ENCODE results near the gene BCL2L15. TPM values are rescaled to one million over a fixed set of nuclear protein-coding genes. Genes with fewer than 3 reads are reported as not detected.

Gene BCL2L15
- total RNA-seq, 5 donors from 2014 or later (not counting 1 experiment from before 2014, with no cell fraction given), result 1.2 to 5.8 (median 1.7) TPM

DNA sequence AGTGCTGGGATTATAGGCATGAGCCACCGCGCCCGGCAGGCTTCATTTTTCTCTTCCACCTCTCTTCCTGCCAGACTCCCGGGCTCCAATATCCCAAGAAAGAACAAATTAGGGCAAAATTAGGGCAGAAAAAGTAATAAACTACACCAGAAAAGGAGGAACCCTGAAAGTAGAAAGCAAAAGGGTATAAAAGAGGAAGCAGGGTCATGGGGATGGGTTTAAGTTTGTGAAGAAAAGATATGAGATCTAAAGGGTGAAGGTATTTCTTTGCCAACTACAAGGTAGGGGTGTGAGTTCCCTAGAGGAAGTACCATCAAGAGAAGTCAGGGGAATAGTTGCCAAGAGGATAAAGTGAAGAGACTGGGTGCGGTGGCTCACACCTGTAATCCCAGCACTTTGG lies 25.7 kb downstream of the BCL2L15 start:
- ATAC-seq (replicated peaks in 1 of 4), result no peak
- ChIA-PET CTCF (no interaction called here), POLR2A (no interaction called here)
- peaks cover 3 to 28% of the 10 kb centered on the region in 2 donors for H3K36me3 ChIP-seq (ENCODE audit: control insufficient read depth in 2 of 2, extremely low read depth in 1 of 2, insufficient read depth in 1 of 2, low read length in 1 of 2)
- no peak overlapping the region for H3K4me3 Mint-ChIP-seq
- peaks cover 48 to 57% (median 52%) of the 10 kb centered on the region in 3 donors for H3K4me1 Mint-ChIP-seq
- no peak for DNase-seq
- peaks cover 10 to 16% of the 10 kb centered on the region in 2 experiments for H3K4me1 ChIP-seq (ENCODE audit: control insufficient read depth in 1 of 2, extremely low read depth in 1 of 2, insufficient read depth in 2 of 2, low read length in 2 of 2)
- H3K27ac ChIP-seq (ENCODE audit: low read length), result no peak overlapping the region
- no peak overlapping the region for H3K4me3 ChIP-seq (ENCODE audit: control insufficient read depth in 1 of 2, extremely low read depth in 1 of 2, low read length in 1 of 2)
- H3K27me3 ChIP-seq (replicated peaks in 1 of 2; ENCODE audit: control insufficient read depth in 2 of 2, extremely low read depth in 1 of 2, insufficient read depth in 2 of 2, low read length in 1 of 2), result no peaks in the 10 kb centered on the region
- H3K36me3 Mint-ChIP-seq, result peaks cover 40% of the 10 kb centered on the region
- WGBS (ENCODE audit: insufficient coverage), result 100% methylated on average over 1 of the region's 5 CpGs
- H3K9me3 Mint-ChIP-seq, result no peaks in the 10 kb centered on the region
- H3K27me3 Mint-ChIP-seq, result no peaks in the 10 kb centered on the region
- H3K9me3 ChIP-seq, result no peaks in the 10 kb centered on the region
- H3K27ac Mint-ChIP-seq, result peak overlapping the region in 1 of 2 donors; percentile 74

DNA sequence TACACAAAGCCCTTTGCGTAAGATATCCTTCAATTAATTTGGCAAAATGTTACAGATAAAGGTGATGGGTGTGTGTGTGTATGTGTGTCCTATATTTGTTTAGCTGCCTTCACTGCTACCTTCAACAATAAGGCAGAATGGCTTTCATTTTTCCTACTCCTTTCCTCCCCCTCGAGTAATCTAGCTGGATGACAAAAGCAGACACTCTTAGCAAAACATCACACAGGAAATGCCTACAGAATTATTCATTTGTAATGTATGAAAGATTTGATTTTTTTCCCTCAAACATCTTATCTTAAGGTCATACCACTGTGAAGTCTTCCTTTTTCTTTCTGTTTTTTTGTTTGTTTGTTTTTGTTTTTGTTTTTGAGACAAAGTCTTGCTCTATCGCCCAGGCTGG lies 26.5 kb downstream of the BCL2L15 start:
- no peaks in the 10 kb centered on the region for H3K27me3 Mint-ChIP-seq
- H3K36me3 ChIP-seq (ENCODE audit: control insufficient read depth in 2 of 2, extremely low read depth in 1 of 2, insufficient read depth in 1 of 2, low read length in 1 of 2), result peaks cover 0 to 34% of the 10 kb centered on the region in 2 donors
- POLR2A ChIA-PET, result interaction anchor here (0.5 to 2.1 kb wide), 3 partner anchors 8 to 651 kb away, joined by 3 to 9 read pairs (median 7); no protein-coding TSS in a partner anchor
- H3K27ac ChIP-seq (ENCODE audit: low read length), result no peak overlapping the region
- no peaks in the 10 kb centered on the region for H3K27me3 ChIP-seq (replicated peaks in 1 of 2; ENCODE audit: control insufficient read depth in 2 of 2, extremely low read depth in 1 of 2, insufficient read depth in 2 of 2, low read length in 1 of 2)
- H3K4me3 Mint-ChIP-seq, result no peak overlapping the region
- H3K27ac Mint-ChIP-seq, result peak overlapping the region; percentile 20 to 76
- peaks cover 45% of the 10 kb centered on the region for H3K36me3 Mint-ChIP-seq
- no CpG with 5 or more reads among the region's 3 CpGs for WGBS (ENCODE audit: insufficient coverage)
- H3K4me3 ChIP-seq (ENCODE audit: control insufficient read depth in 1 of 2, extremely low read depth in 1 of 2, low read length in 1 of 2), result no peak overlapping the region
- H3K9me3 ChIP-seq, result no peaks in the 10 kb centered on the region
- CTCF ChIA-PET, result interaction anchor here (1.3 to 2.4 kb wide), 3 partner anchors 25 to 29 kb away, joined by 4 to 11 read pairs (median 6); no protein-coding TSS in a partner anchor
- peaks cover 45 to 54% (median 50%) of the 10 kb centered on the region in 3 donors for H3K4me1 Mint-ChIP-seq
- DNase-seq (no peak), ATAC-seq (replicated peaks in 1 of 4) (no peak)
- no peaks in the 10 kb centered on the region for H3K9me3 Mint-ChIP-seq
- peaks cover 10 to 15% of the 10 kb centered on the region in 2 experiments for H3K4me1 ChIP-seq (ENCODE audit: control insufficient read depth in 1 of 2, extremely low read depth in 1 of 2, insufficient read depth in 2 of 2, low read length in 2 of 2)

DNA sequence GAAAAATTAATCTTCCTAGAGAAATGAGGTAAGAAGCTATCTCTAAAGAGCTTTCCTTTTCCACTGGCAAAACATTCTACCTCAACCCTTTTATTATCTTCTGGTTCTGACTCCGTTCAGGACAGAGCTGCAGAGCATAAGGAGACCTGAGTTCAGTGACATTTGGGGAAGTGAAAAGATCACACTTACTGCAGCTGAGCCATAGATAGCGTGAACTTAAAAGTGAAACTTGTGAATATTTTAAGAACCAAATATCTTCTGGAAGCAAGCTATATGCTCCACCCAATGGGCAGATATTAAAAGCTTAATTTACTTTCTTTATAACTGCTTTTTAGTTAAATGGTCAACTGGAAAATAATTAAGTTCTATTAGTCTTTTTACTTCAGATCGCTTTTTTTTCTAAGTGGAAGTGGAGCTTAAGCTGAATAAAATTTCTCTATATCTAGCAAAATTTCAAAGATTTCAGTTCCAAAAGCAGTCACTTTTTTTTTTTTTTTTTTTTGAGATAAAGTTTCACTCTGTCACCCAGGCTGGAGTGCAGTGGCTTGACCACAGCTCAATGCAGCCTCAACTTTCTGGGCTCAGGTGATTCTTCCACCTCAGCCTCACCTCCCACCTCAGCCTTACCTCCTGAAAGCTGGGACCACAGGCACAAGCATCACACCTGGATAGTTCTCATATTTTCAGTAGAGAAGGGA lies 27.8 kb downstream of the BCL2L15 start:
- H3K36me3 Mint-ChIP-seq, result peaks cover 43% of the 10 kb centered on the region
- peak in 2 of 4 experiments; percentile 42 to 55 for ATAC-seq (replicated peaks in 1 of 4)

DNA sequence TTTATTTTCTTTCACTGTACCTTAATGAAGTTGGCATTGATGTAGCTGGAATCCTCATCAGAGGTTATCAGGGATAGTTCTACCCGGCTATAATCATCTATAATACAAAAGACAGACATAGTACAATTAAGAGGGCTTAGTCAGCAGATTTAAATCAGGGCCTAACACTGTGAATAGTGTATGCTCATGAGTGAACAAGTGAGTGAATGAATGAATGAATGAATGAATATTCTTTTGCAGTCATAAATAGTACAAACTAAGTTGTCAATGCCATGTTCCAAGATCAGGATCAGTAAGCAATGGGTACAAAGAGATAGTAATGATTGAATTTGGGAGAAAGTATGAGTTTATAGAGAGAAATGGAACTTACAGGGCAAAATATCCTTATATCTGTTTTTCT lies 28.4 kb downstream of the BCL2L15 start:
- peak overlapping the region; percentile 40 for H3K27ac ChIP-seq (ENCODE audit: low read length)
- no peak overlapping the region for H3K4me3 ChIP-seq (ENCODE audit: control insufficient read depth in 1 of 2, extremely low read depth in 1 of 2, low read length in 1 of 2)
- H3K9me3 ChIP-seq, result no peaks in the 10 kb centered on the region
- H3K27me3 Mint-ChIP-seq, result no peaks in the 10 kb centered on the region
- ATAC-seq (replicated peaks in 1 of 4) (no peak), DNase-seq (no peak)
- H3K9me3 Mint-ChIP-seq, result no peaks in the 10 kb centered on the region
- peaks cover 3 to 51% of the 10 kb centered on the region in 2 donors for H3K36me3 ChIP-seq (ENCODE audit: control insufficient read depth in 2 of 2, extremely low read depth in 1 of 2, insufficient read depth in 1 of 2, low read length in 1 of 2)
- no peaks in the 10 kb centered on the region for H3K27me3 ChIP-seq (replicated peaks in 1 of 2; ENCODE audit: control insufficient read depth in 2 of 2, extremely low read depth in 1 of 2, insufficient read depth in 2 of 2, low read length in 1 of 2)
- no CpG with 5 or more reads among the region's 1 CpG for WGBS (ENCODE audit: insufficient coverage)
- H3K36me3 Mint-ChIP-seq, result peaks cover 49% of the 10 kb centered on the region
- POLR2A ChIA-PET, result interaction anchor here (0.7 to 2.1 kb wide), 7 partner anchors 10 to 55 kb away, joined by 6 to 18 read pairs (median 9); no protein-coding TSS in a partner anchor
- CTCF ChIA-PET, result interaction anchor here (0.6 to 2.4 kb wide), 9 partner anchors 9 to 738 kb away, joined by 3 to 11 read pairs (median 4); partner anchors contain the start of gene AP4B1 (in 1 of the 2)
- peaks cover 10 to 15% of the 10 kb centered on the region in 2 experiments for H3K4me1 ChIP-seq (ENCODE audit: control insufficient read depth in 1 of 2, extremely low read depth in 1 of 2, insufficient read depth in 2 of 2, low read length in 2 of 2)
- peak overlapping the region in 1 of 2 donors; percentile 7 for H3K27ac Mint-ChIP-seq
- no peak overlapping the region for H3K4me3 Mint-ChIP-seq
- H3K4me1 Mint-ChIP-seq, result peaks cover 35 to 40% (median 40%) of the 10 kb centered on the region in 3 donors

More for the DNA sequence above, 27.8 kb downstream of the BCL2L15 start:
- ChIA-PET CTCF (interaction anchor here (0.6 to 2.4 kb wide), 13 partner anchors 8 to 737 kb away, joined by 3 to 11 read pairs (median 4); partner anchors contain the start of gene AP4B1 (in 1 of the 2)), POLR2A (interaction anchor here (0.5 to 2.1 kb wide), 12 partner anchors 9 to 862 kb away, joined by 5 to 18 read pairs (median 7); no protein-coding TSS in a partner anchor)
- Histone ChIP-seq H3K36me3 (ENCODE audit: control insufficient read depth in 2 of 2, extremely low read depth in 1 of 2, insufficient read depth in 1 of 2, low read length in 1 of 2) (peaks cover 3 to 45% of the 10 kb centered on the region in 2 donors), H3K4me1 (ENCODE audit: control insufficient read depth in 1 of 2, extremely low read depth in 1 of 2, insufficient read depth in 2 of 2, low read length in 2 of 2) (peaks cover 10 to 15% of the 10 kb centered on the region in 2 experiments), H3K9me3 (no peaks in the 10 kb centered on the region), H3K27ac (ENCODE audit: low read length) (peak overlapping the region; percentile 40), H3K27me3 (replicated peaks in 1 of 2; ENCODE audit: control insufficient read depth in 2 of 2, extremely low read depth in 1 of 2, insufficient read depth in 2 of 2, low read length in 1 of 2) (no peaks in the 10 kb centered on the region), H3K4me3 (ENCODE audit: control insufficient read depth in 1 of 2, extremely low read depth in 1 of 2, low read length in 1 of 2) (no peak overlapping the region)
- Mint-ChIP-seq H3K4me3 (peak overlapping the region in 1 of 3 donors; percentile 39), H3K4me1 (peaks cover 35 to 42% (median 42%) of the 10 kb centered on the region in 3 donors), H3K27ac (peak overlapping the region; percentile 62 to 83), H3K27me3 (no peaks in the 10 kb centered on the region), H3K9me3 (no peaks in the 10 kb centered on the region)
- no CpG with 5 or more reads among the region's 3 CpGs for WGBS (ENCODE audit: insufficient coverage)
- peak in 1 of 35 experiments; percentile 34 for DNase-seq

DNA sequence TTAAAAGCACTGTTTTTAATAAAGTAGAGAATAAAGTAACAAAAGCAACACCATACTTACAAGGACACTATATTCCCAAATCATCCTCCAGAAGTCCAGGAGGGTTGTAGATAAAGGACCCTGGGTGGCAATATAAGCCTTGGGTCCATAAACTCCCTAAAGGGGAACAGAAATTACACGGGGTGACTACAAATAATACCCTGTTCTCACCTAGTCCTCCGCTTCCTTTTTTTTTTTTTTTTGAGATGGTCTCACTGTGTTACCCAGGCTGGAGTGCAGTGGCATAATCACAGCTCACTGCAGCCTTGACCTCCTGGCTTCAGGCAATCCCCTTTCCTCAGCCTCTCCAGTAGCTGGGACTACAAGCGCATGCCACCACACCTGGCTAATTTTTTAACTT lies 29.0 kb downstream of the BCL2L15 start:
- Histone ChIP-seq H3K36me3 (ENCODE audit: control insufficient read depth in 2 of 2, extremely low read depth in 1 of 2, insufficient read depth in 1 of 2, low read length in 1 of 2) (peaks cover 3 to 52% of the 10 kb centered on the region in 2 donors), H3K4me3 (ENCODE audit: control insufficient read depth in 1 of 2, extremely low read depth in 1 of 2, low read length in 1 of 2) (no peak overlapping the region), H3K9me3 (no peaks in the 10 kb centered on the region), H3K27ac (ENCODE audit: low read length) (no peak overlapping the region), H3K27me3 (replicated peaks in 1 of 2; ENCODE audit: control insufficient read depth in 2 of 2, extremely low read depth in 1 of 2, insufficient read depth in 2 of 2, low read length in 1 of 2) (no peaks in the 10 kb centered on the region), H3K4me1 (ENCODE audit: control insufficient read depth in 1 of 2, extremely low read depth in 1 of 2, insufficient read depth in 2 of 2, low read length in 2 of 2) (peaks cover 10 to 15% of the 10 kb centered on the region in 2 experiments)
- CTCF ChIA-PET, result interaction anchor here in 1 of 2 donors (0.6 kb wide), 1 partner anchor 688 kb away, joined by 5 read pairs; no protein-coding TSS in a partner anchor
- peaks cover 48% of the 10 kb centered on the region for H3K36me3 Mint-ChIP-seq
- no peaks in the 10 kb centered on the region for H3K27me3 Mint-ChIP-seq
- H3K4me3 Mint-ChIP-seq, result no peak overlapping the region
- no peak for DNase-seq
- H3K4me1 Mint-ChIP-seq, result peaks cover 34 to 40% (median 37%) of the 10 kb centered on the region in 3 donors
- no peaks in the 10 kb centered on the region for H3K9me3 Mint-ChIP-seq
- no peak for ATAC-seq (replicated peaks in 1 of 4)
- peak overlapping the region in 1 of 2 donors; percentile 21 for H3K27ac Mint-ChIP-seq
- 60% methylated on average over 1 of the region's 3 CpGs for WGBS (ENCODE audit: insufficient coverage)
- POLR2A ChIA-PET, result interaction anchor here in 1 of 2 donors (0.9 kb wide), 1 partner anchor 723 kb away, joined by 4 read pairs; no protein-coding TSS in a partner anchor

DNA sequence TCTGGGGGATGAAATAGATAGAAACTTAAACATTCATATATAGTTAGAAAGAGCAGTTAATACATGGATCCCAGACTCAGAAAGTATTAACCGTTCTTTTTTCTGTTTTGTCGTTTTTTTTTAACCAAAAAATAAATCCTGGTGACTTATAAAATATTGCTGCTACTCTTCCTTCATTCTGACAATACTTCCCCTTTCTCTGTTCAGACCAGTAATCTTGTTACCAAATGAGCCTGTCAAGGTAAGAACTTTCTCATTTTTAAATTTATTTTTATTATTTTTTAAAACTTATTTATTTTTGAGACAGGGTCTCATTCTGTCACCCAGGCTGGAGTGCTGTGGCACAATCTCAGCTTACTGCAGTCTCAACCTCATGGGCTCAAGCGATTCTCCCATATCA lies 29.6 kb downstream of the BCL2L15 start:
- Histone ChIP-seq H3K9me3 (no peaks in the 10 kb centered on the region), H3K27ac (ENCODE audit: low read length) (no peak overlapping the region), H3K36me3 (ENCODE audit: control insufficient read depth in 2 of 2, extremely low read depth in 1 of 2, insufficient read depth in 1 of 2, low read length in 1 of 2) (peaks cover 6 to 50% of the 10 kb centered on the region in 2 donors), H3K4me3 (ENCODE audit: control insufficient read depth in 1 of 2, extremely low read depth in 1 of 2, low read length in 1 of 2) (no peak overlapping the region), H3K4me1 (ENCODE audit: control insufficient read depth in 1 of 2, extremely low read depth in 1 of 2, insufficient read depth in 2 of 2, low read length in 2 of 2) (peaks cover 10 to 15% of the 10 kb centered on the region in 2 experiments), H3K27me3 (replicated peaks in 1 of 2; ENCODE audit: control insufficient read depth in 2 of 2, extremely low read depth in 1 of 2, insufficient read depth in 2 of 2, low read length in 1 of 2) (no peaks in the 10 kb centered on the region)
- Mint-ChIP-seq H3K4me1 (peaks cover 31 to 37% (median 33%) of the 10 kb centered on the region in 3 donors), H3K4me3 (no peak overlapping the region), H3K36me3 (peaks cover 43% of the 10 kb centered on the region), H3K27ac (no peak overlapping the region), H3K27me3 (no peaks in the 10 kb centered on the region), H3K9me3 (no peaks in the 10 kb centered on the region)
- POLR2A ChIA-PET, result interaction anchor here in 1 of 2 donors (0.6 to 0.9 kb wide), 2 partner anchors 13 to 722 kb away, joined by 3 to 4 read pairs; no protein-coding TSS in a partner anchor
- no peak for ATAC-seq (replicated peaks in 1 of 4)
- CTCF ChIA-PET, result no interaction called here
- no CpG with 5 or more reads among the region's 3 CpGs for WGBS (ENCODE audit: insufficient coverage)
- DNase-seq, result no peak

Data from T-cell (primary cell).